HepG2 (cell line): ENCODE data around the gene DCAF8. TPM values are rescaled to one million over a fixed set of nuclear protein-coding genes. Genes with fewer than 3 reads are reported as not detected.

Experiments
- CENPBD1 ChIP-seq: sonication (generic); formaldehyde crosslinking; IDR thresholded peaks from 2 replicates; pipeline ENCODE4 v1.8.0; 2022; ENCODE audit warnings: missing genetic modification reagents, low read depth, mild to moderate bottlenecking, borderline replicate concordance
- FOXA1 ChIP-seq, 2 experiments: fragments of 450-650 bp in 1 of 2; sonication (generic) in 1 of 2; formaldehyde crosslinking in 1 of 2; IDR thresholded peaks; 2 replicates each; pipeline versions ENCODE4 v1.4.0 to v1.6.1; 2016 to 2020; ENCODE audit warnings: missing genetic modification reagents in 1 of 2
- HMGA1 ChIP-seq: sonication (generic); formaldehyde crosslinking; conservative IDR thresholded peaks from 2 replicates; pipeline ENCODE4 v1.4.0; 2020; ENCODE audit warnings: missing genetic modification reagents
- HOXA3 ChIP-seq: sonication (generic); formaldehyde crosslinking; IDR thresholded peaks from 2 replicates; pipeline ENCODE4 v1.5.0; 2020; ENCODE audit warnings: missing genetic modification reagents
- IRF2 ChIP-seq: IDR thresholded peaks from 2 replicates; pipeline ENCODE4 v1.6.1; 2018; ENCODE audit warnings: missing genetic modification reagents, missing compliant biosample characterization
- MIER2 ChIP-seq: IDR thresholded peaks from 2 replicates; pipeline ENCODE4 v1.6.1; 2016; ENCODE audit warnings: missing biosample characterization, missing genetic modification reagents
- PHF20 ChIP-seq: sonication (generic); formaldehyde crosslinking; IDR thresholded peaks from 2 replicates; pipeline ENCODE4 v1.5.0; 2020; ENCODE audit warnings: mild to moderate bottlenecking, missing genetic modification reagents
- PRPF4 ChIP-seq: fragments of 200-400 bp; formaldehyde crosslinking; IDR thresholded peaks from 2 replicates; pipeline ENCODE4 v1.6.1; 2016; ENCODE audit warnings: low read length, low read depth; ENCODE audit not compliant: poor library complexity, severe bottlenecking
- SNAPC2 ChIP-seq: sonication (generic); formaldehyde crosslinking; IDR thresholded peaks from 2 replicates; pipeline ENCODE4 v1.8.1; 2022; ENCODE audit warnings: mild to moderate bottlenecking, missing genetic modification reagents
- SRSF9 ChIP-seq: fragments of 200-400 bp; formaldehyde crosslinking; IDR thresholded peaks from 2 replicates; pipeline ENCODE4 v1.6.1; 2018; ENCODE audit warnings: borderline replicate concordance, mild to moderate bottlenecking, low read depth, low read length; ENCODE audit not compliant: insufficient read depth, poor library complexity, severe bottlenecking
- SRY ChIP-seq: sonication (generic); formaldehyde crosslinking; IDR thresholded peaks from 2 replicates; pipeline ENCODE4 v1.8.0; 2022; ENCODE audit warnings: mild to moderate bottlenecking, missing genetic modification reagents
- TERF1 ChIP-seq: sonication (generic); formaldehyde crosslinking; IDR thresholded peaks from 2 replicates; pipeline ENCODE4 v1.8.0; 2022; ENCODE audit warnings: mild to moderate bottlenecking, missing genetic modification reagents, moderate library complexity
- ZFX ChIP-seq: sonication (generic); formaldehyde crosslinking; IDR thresholded peaks from 2 replicates; pipeline ENCODE4 v1.4.0; 2020; ENCODE audit warnings: mild to moderate bottlenecking, low read depth, missing genetic modification reagents, moderate library complexity
- ZGPAT ChIP-seq: IDR thresholded peaks from 2 replicates; pipeline ENCODE4 v1.6.1; 2016; ENCODE audit warnings: mild to moderate bottlenecking
- ZNF468 ChIP-seq: sonication (generic); formaldehyde crosslinking; IDR thresholded peaks from 2 replicates; pipeline ENCODE4 v1.8.0; 2022; ENCODE audit warnings: mild to moderate bottlenecking, moderate library complexity, missing genetic modification reagents
- polyA plus RNA-seq, 8 experiments: library from polyadenylated mRNA; depleted of rRNA in 3 of 8; stranded (reverse) in 7 of 8; unstranded in 1 of 8; fragments of >200 nt; fragmentation: Illumina TruSeq in 4 of 8; extraction: Trizol in 4 of 8; gene quantifications; 2 replicates each; pipeline versions ENCODE4 v1.2.1 to v1.2.3, GENCODE V29; 2011 to 2016; ENCODE audit warnings: low read depth in 4 of 8, missing spikeins in 1 of 8, mixed read lengths in 1 of 8; ENCODE audit not compliant: insufficient read depth in 1 of 8
- total RNA-seq, 5 experiments: library from RNA; depleted of rRNA; stranded (reverse); fragments of >200 nt; fragmentation: Illumina TruSeq; extraction: Trizol; gene quantifications; 2 replicates each; pipeline ENCODE4 v1.2.3, GENCODE V29; 2016; ENCODE audit warnings: low read depth in 1 of 5
- TF ChIP-seq, protein P1 (sequence below): sonication (generic); formaldehyde crosslinking; IDR thresholded peaks from 2 replicates; pipeline ENCODE4 v1.8.1; 2023; ENCODE audit warnings: mild to moderate bottlenecking, missing genetic modification reagents
- TF ChIP-seq, protein P2 (sequence below), 2 experiments: sonication (generic) in 1 of 2; formaldehyde crosslinking in 1 of 2; IDR thresholded peaks; 2 replicates each; pipeline versions ENCODE4 v1.6.1 to v1.9.0; 2014 to 2022; ENCODE audit warnings: antibody characterized with exemption in 1 of 2, borderline replicate concordance in 1 of 2, inconsistent platforms in 1 of 2, low read depth in 1 of 2, missing genetic modification reagents in 1 of 2

DCAF8 gene
- total and polyA plus RNA-seq, 2 of the 13 experiments (the other 11 are each of a cell fraction or from before 2014, with no cell fraction given): 73.4 to 79.8 TPM

DNA sequence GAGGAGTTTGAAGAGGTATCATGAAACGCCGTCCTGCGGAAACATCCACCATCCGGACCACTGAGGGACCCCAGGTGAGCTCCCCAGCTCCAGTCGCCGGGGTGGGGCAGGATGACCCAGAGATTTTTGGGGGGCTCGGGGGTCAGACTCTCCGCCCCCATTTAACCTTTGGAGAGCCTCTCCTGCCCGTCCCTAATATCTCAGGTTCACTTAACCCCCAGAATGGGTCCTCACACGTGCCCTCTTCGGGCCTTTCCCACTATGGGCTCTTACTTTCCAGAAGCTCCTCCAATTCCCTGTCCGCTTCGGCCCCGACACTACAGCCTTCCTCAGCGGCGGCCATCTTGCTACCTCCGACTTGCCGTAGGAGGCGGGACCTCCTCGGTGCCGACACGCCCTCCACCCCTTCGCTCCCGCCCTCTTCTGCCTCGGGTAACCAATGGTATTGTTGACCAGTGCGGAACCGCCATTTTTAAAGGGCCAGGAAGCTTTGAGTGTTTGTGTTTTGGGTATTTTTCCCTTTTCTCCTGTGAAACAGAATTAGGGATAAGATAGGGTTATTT, 22.5 kb upstream of the DCAF8 start, which contains the start of gene PEX19 (continued):
- peak; percentile 49; the same call in 1 of the 2 replicates for TF ChIP-seq ZGPAT (CRISPR knock-in tag)
- peak; percentile 87 for TF ChIP-seq HOXA3 (CRISPR knock-in tag)
- no peak for TF ChIP-seq ZNF468 (CRISPR knock-in tag)
- TF ChIP-seq PRPF4: no peak
- 0 out of 2 replicates have a peak, but pooled peaks have one; percentile 6 for TF ChIP-seq CENPBD1
- TF ChIP-seq, protein P1, sequence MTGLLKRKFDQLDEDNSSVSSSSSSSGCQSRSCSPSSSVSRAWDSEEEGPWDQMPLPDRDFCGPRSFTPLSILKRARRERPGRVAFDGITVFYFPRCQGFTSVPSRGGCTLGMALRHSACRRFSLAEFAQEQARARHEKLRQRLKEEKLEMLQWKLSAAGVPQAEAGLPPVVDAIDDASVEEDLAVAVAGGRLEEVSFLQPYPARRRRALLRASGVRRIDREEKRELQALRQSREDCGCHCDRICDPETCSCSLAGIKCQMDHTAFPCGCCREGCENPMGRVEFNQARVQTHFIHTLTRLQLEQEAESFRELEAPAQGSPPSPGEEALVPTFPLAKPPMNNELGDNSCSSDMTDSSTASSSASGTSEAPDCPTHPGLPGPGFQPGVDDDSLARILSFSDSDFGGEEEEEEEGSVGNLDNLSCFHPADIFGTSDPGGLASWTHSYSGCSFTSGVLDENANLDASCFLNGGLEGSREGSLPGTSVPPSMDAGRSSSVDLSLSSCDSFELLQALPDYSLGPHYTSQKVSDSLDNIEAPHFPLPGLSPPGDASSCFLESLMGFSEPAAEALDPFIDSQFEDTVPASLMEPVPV (CRISPR knock-in tag): 0 out of 2 replicates have a peak, but pooled peaks have one; percentile 25
- no peak for TF ChIP-seq FOXA1 (IDR thresholded peaks at IDR 0.05)
- TF ChIP-seq FOXA1 (CRISPR knock-in tag; IDR thresholded peaks at IDR 0.05): 0 out of 2 replicates have a peak, but pooled peaks have one; percentile 18
- peak; percentile 84 for TF ChIP-seq PHF20 (CRISPR knock-in tag)
- peak; percentile 62 for TF ChIP-seq ZFX (CRISPR knock-in tag)
- TF ChIP-seq SRSF9: no peak
- TF ChIP-seq MIER2 (CRISPR knock-in tag): peak; percentile 40; the same call in 1 of the 2 replicates
- TF ChIP-seq HMGA1: no peak
- TF ChIP-seq SNAPC2: 0 out of 2 replicates have a peak, but pooled peaks have one; percentile 49
- TF ChIP-seq IRF2 (CRISPR knock-in tag): peak; percentile 66; the same call in 1 of the 2 replicates
- TF ChIP-seq, protein P2, sequence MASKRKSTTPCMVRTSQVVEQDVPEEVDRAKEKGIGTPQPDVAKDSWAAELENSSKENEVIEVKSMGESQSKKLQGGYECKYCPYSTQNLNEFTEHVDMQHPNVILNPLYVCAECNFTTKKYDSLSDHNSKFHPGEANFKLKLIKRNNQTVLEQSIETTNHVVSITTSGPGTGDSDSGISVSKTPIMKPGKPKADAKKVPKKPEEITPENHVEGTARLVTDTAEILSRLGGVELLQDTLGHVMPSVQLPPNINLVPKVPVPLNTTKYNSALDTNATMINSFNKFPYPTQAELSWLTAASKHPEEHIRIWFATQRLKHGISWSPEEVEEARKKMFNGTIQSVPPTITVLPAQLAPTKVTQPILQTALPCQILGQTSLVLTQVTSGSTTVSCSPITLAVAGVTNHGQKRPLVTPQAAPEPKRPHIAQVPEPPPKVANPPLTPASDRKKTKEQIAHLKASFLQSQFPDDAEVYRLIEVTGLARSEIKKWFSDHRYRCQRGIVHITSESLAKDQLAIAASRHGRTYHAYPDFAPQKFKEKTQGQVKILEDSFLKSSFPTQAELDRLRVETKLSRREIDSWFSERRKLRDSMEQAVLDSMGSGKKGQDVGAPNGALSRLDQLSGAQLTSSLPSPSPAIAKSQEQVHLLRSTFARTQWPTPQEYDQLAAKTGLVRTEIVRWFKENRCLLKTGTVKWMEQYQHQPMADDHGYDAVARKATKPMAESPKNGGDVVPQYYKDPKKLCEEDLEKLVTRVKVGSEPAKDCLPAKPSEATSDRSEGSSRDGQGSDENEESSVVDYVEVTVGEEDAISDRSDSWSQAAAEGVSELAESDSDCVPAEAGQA (IDR thresholded peaks at IDR 0.05; ENCODE audit: low read depth): 0 out of 2 replicates have a peak, but pooled peaks have one; percentile 59
- TF ChIP-seq, protein P2 (CRISPR knock-in tag; IDR thresholded peaks at IDR 0.05; ENCODE audit: borderline replicate concordance): no peak
- 0 out of 2 replicates have a peak, but pooled peaks have one; percentile 37 for TF ChIP-seq SRY (CRISPR knock-in tag)
- TF ChIP-seq TERF1 (CRISPR knock-in tag): no peak
